PC-9 (cell line): ENCODE measurements around the gene NINJ1.

Source experiments
- EZH2 ChIP-seq: fragments of 200-600 bp; sonication (generic); IDR thresholded peaks from 2 replicates; pipeline ENCODE4 v1.8.0; 2017; ENCODE audit warnings: antibody characterized with exemption, low read depth
- TF ChIP-seq, protein P1 (sequence below): fragments of 200-600 bp; sonication (generic); conservative IDR thresholded peaks from 2 replicates; pipeline ENCODE4 v1.6.1; 2017; ENCODE audit warnings: mixed run types, antibody characterized with exemption, mild to moderate bottlenecking, moderate library complexity

DNA sequence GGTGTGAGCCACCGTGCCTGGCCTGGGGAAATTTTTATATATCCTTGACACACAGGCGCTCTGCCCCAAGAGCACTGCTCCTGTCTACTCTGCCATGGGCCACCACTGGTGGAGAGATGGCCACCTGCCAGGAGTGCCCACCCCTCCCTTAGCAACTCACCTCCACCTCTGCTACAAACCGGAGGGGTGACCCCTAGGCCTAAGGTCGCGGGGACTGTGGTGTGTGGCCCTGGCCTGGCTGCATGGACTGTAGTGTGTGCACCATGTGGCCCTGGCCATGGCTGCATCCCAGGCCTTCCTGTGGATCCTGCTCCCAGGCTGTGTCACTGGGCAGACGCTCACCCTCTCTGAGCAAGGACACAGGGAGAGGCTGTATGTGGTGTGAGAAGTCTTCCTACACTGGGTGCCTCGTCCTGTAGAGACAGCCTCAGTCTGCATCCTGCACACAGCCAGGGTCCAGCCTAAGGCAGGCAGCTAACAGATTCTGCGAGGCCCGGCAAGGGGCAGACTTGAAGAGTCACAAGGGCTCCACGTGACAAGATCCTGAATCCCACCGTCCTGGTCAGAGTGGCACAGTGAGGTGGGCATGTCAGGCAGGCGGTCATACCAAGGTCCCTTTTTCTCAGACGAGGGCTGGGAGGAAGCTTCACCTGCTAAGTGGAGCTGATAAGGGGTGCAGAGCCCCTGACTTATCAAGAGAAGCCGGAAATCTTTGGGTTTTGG, 10.3 kb downstream of the NINJ1 start:
- TF ChIP-seq, protein P1, sequence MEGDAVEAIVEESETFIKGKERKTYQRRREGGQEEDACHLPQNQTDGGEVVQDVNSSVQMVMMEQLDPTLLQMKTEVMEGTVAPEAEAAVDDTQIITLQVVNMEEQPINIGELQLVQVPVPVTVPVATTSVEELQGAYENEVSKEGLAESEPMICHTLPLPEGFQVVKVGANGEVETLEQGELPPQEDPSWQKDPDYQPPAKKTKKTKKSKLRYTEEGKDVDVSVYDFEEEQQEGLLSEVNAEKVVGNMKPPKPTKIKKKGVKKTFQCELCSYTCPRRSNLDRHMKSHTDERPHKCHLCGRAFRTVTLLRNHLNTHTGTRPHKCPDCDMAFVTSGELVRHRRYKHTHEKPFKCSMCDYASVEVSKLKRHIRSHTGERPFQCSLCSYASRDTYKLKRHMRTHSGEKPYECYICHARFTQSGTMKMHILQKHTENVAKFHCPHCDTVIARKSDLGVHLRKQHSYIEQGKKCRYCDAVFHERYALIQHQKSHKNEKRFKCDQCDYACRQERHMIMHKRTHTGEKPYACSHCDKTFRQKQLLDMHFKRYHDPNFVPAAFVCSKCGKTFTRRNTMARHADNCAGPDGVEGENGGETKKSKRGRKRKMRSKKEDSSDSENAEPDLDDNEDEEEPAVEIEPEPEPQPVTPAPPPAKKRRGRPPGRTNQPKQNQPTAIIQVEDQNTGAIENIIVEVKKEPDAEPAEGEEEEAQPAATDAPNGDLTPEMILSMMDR: no peak
- no peak for TF ChIP-seq EZH2
